Renal cortical epithelial cell (primary cell): ENCODE measurements around the gene MEGF6. TPM values are rescaled to one million over a fixed set of nuclear protein-coding genes. Genes with fewer than 3 reads are reported as not detected.

Experiments used
- DNase-seq: peaks from one replicate; pipeline ENCODE4 v3.0.0-alpha.2; 2011; ENCODE audit warnings: low read depth
- total RNA-seq: library from RNA; depleted of rRNA; stranded (reverse); fragments of >200 nt; gene quantifications from 2 replicates; pipeline ENCODE4 v1.2.3, GENCODE V29; 2014

The MEGF6 gene
- total RNA-seq, 1 donor from 2014 or later: 5.7 TPM

- no peak for DNase-seq
Observed at GRCh38 chr1:3441880-3442279, 169.4 kb downstream of the MEGF6 start.

GRCh38 chr1:3441410-3441847 lies 169.9 kb downstream of the MEGF6 start:
- no peak for DNase-seq

- no peak for DNase-seq
Observed at GRCh38 chr1:3440711-3441409, 170.4 kb downstream of the MEGF6 start.

- DNase-seq: no peak
Observed at GRCh38 chr1:3440300-3440681, 171.0 kb downstream of the MEGF6 start.

Other genes starting within 250 kb of the MEGF6 start
- 6.4 and 15.5 TPM in 2 replicates for gene ARHGEF16, start 156.8 kb downstream of the MEGF6 start, total RNA-seq
- gene TPRG1L, start 13.5 kb upstream of the MEGF6 start, total RNA-seq: 19.4 and 37.5 TPM in 2 replicates
- 19.4 and 21.8 TPM in 2 replicates for gene WRAP73, start 38.6 kb upstream of the MEGF6 start, total RNA-seq
- gene TP73, start 41.0 kb upstream of the MEGF6 start, total RNA-seq: under 0.01 TPM in 2 replicates
- not detected in 2 replicates for gene CCDC27, start 140.9 kb upstream of the MEGF6 start, total RNA-seq
- gene SMIM1, start 161.2 kb upstream of the MEGF6 start, total RNA-seq: 4.8 TPM in 1 of 2 replicates, not detected in the other
- 37.9 and 39.6 TPM in 2 replicates for gene LRRC47, start 185.0 kb upstream of the MEGF6 start, total RNA-seq
- gene CEP104, start 245.7 kb upstream of the MEGF6 start, total RNA-seq: 20.7 and 44.8 TPM in 2 replicates
- gene DFFB, start 246.0 kb upstream of the MEGF6 start, total RNA-seq: 5.1 and 5.4 TPM in 2 replicates